HG03175 (cell line): ENCODE results near the gene ADK.

Experiments used
- ATAC-seq: cut with Tn5 transposase; IDR thresholded peaks from one replicate; pipeline ENCODE4 v1.9.1; 2021; ENCODE audit warnings: mild to moderate bottlenecking, moderate library complexity; ENCODE audit not compliant: unreplicated experiment

ADK gene

DNA sequence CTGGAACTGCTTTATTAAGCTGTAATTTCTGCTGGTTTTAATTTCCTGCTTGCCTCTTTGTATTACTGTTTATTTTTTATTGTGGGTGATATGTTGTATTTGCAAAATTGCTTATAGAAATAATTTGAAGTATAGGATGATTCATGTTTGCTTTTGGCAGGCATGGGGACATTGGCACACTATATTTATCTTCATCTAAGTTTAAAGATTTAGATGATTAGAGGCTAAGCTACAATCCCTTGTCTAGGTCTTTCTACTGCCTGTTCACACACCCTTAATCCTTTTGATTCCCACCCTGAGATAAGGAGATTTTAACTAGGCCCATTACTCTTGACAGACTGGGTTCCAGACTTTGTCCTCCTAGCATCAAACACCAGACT is 492.6 kb downstream of the ADK start:
- no peak for ATAC-seq

DNA sequence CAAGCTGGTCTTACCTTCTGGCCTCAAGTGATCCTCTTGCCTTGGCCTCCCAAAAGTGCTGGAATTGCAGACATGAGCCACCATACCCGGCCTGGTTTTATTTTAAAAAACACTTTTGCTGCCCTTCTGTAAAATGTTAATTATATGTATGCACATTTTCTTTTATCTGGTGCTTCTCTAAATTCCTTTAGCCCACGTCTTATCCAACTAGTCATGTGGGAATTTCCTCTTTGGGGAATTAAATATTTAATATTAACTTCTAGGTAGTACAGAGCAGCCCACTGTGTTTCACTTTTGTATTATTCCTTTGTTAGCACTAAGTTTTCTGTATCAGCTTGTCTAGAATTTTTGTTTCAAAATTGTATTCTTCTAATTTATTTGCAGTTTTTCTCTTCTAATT is 493.7 kb downstream of the ADK start:
- no peak for ATAC-seq

DNA sequence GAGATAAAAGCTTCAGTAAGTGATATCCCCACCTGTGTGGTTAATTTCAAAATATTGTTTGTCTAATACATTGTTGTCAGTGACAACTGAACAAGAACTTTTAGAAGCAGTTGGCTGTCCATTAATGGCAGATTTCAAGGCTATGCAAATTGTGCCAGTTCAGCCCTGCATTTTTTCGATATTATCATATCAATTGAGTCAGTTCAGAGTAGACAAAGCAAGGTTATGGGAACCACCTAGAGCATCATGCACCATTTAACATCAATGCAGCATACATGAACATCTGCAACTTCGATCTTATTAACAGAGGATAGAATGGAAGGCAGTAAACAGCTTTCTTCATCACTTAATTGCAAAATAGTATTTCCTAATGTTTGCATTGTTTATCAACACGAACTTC is 494.7 kb downstream of the ADK start:
- ATAC-seq, result no peak

DNA sequence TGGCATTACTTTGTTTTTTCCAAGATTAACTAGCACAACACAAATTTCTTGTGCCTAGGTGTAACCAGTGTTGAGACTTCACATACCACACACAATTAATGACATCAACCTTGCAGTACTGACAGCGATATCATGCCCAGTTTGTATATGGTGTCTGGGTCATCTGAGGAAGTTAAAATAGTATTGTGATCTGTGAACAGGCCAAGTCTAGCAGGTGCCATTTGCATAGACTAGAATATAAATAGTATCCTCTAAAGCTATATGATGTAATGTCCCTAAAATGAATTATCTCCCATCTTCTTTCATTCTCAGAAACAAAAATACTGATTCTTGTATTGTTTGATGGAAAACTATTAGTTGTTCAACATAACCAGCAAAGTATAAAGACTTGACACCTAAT is 499.6 kb downstream of the ADK start:
- ATAC-seq, result no peak

DNA sequence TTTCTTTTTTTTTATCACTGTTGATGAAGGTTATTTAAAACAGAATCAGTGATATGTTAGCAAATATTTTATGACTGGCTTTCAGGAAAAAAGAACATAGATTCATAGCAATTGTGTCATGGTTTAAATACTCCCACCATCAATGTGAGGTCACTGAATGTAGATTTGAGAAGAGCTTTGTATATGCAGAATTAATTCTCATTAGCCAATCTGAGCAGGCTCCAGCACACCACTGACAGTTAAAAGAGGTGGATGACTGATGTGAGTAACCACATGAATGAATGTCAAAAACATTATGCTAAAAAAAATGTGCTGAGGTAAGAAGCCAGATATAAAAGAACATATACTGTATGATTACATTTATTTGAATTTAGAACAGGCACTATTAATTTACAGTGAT is 500.5 kb downstream of the ADK start:
- ATAC-seq, result no peak

DNA sequence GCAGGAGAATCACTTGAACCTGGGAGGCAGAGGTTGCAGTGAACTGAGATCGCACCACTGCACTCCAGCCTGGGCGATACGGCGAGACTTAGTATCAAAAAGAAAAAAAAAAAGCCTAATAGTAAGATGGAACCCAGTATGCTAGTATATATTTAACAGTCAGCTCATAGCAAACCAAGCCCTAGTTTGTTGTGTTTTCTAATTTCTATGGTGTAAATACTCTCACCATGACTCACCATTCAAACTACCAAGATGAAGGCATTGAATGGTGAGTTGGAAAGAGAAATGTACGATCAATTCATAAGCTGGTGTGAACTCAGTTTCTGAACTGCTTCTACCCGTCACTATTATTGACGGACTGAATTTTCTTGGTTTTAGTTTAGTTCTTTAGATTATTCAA is 501.6 kb downstream of the ADK start:
- no peak for ATAC-seq

DNA sequence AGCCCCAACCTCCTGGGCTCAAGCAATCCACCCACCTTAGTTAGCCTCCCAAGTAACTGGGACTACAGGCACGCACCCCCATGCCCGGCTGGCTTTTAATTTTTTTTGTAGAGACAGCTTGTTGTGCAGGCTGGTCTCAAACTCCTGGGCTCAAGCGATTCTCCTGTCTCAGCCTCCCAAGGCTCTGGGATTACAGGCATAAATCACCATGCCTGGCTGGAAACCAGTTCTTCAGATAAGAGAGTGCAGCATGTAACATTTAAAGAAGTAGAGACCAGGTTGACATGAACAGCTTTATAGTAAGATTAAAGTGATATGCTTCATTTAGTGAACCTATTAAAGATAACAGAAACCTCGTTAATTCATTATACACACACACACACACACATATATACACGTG is 507.5 kb downstream of the ADK start:
- no peak for ATAC-seq

DNA sequence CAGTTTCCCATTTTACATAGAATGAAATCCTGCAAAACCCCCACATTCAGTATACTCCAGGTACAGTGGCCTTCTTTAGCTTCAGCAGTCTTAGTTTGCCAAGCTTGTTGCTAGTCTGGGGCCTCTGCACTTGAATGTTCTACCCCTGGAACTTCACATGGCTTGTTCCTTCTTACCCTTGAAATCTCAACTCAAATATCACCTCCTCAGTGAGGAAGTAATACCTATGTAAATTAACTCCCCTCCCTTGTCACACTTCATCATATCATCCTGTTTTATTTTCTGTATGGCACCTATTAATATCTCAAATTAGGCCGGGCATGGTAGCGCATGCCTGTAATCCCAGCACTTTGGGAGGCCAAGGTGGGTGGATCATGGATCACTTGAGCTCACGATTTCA is 511.6 kb downstream of the ADK start:
- no peak for ATAC-seq

DNA sequence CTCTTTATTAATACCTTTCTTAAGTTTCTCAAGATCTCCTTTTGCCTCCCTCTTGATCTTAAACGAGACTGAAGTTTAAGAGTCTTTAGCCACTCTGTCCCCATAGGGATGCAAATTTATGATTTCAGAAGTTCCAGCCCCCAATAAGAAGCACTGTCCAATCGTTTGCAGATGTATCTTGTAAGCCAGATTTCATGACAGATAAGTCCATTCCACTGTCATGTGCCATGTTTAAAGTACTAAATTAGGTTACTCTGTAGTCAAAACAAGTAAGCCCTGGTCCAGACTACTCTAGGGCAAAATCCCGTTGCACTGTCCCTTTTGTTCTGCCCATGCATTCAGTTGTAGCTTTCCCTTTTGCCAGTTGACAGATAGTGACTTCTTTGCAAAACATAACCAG is 518.2 kb downstream of the ADK start:
- ATAC-seq, result no peak

DNA sequence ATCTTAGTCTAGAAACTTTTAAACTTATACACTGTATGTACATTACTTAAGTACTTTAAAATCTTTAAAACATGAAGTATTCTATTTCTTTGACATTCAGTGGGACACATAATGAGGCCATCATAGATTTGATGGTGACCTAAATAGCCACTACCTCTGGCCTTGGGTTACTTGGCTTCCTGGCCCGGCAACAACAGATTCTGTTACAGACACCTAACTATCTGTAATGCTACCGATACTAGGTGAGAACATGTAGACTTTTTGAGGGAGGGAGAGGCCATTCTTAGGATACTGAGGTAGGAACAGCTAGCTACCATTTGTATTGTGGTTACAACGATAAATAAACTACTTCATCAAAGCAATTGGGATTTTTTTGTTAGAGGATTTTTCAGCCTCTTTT is 520.7 kb downstream of the ADK start:
- no peak for ATAC-seq

DNA sequence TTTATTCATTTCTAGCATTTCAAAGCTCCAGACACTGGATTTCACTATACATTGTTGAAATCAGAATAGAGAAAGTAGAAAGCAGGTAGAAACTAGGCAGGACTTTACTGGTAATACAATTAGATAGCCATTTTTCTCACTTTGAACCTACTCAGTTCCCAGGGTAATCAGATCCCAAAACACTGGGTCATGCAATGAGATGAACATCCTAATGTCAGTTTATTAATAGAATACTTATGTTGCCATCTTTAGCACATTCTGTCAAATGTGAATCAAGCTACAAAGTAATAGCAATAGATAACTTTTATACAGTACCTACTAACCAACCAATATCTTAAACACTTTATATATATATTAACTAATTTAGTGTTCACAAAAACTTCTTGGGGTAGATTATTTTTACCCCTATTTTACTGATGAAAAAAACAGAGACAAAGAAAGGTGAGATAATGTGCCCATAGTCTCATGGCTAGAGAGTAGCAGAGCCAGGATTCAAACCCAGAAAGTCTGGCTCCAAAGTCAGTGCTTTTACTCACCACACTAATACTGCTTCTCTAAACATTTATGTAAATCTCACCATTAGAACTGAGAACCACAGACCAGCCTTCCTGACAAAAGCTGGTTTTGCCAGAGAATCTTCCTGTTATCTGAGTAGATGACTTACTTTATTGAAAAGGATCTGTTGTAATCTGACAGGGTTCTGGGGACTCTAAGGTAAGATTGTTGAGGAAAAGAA is 521.6 kb downstream of the ADK start:
- no peak for ATAC-seq

DNA sequence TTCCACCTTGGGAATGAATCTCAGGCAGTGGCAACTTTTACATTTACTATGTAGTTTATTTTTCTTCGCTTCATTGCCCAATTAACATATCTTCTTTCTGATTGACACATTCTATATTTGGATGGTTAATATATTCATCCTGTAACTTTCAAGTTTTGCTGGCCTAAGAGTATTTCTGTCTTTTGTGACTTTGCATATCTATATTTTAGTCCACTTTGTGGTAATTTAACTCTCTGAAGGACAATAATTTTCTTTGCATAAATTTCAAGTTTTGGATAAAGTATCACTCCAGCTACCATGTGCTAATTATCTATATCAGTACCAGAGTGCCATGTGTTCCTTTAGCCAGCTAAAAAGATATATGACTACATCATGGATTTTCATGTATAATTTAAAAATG is 523.9 kb downstream of the ADK start:
- no peak for ATAC-seq

DNA sequence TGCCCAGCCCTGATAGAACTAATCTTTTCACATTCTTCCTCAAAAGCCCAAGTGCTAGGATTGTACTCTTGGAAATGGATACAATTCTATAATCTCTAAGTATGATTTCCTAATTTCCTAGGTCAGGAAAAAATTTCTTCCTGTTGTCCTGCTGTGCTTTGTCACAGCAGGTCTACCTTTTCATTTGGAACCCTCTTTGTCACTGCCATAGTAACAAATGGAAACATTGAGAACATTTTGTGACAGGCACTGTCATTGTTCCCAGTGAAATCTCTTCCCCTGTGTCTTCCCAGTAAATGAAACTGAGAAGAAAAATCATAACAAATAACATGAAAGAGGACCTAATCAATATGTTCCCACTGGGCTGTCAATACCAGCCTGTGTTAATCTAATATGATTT is 524.5 kb downstream of the ADK start:
- no peak for ATAC-seq

DNA sequence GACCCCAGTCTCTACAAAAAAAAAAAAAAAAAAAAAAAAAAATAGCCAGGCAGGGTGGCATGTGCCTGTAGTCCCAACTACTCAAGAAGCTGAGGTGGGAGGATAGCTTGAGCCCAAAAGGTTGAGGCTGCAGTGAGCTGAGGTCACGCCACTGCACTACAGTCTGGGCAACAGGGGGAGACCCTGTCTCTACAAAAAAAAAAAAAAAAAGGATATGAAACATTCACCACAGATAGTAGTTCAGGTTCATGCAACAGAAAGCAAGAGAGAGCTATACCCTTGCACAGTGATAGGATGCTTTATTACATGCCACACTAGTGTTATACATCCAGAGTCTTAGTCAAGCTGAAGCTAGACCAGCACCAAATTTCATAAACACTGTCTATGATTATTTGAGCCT is 526.9 kb downstream of the ADK start:
- ATAC-seq, result peak; percentile 86

DNA sequence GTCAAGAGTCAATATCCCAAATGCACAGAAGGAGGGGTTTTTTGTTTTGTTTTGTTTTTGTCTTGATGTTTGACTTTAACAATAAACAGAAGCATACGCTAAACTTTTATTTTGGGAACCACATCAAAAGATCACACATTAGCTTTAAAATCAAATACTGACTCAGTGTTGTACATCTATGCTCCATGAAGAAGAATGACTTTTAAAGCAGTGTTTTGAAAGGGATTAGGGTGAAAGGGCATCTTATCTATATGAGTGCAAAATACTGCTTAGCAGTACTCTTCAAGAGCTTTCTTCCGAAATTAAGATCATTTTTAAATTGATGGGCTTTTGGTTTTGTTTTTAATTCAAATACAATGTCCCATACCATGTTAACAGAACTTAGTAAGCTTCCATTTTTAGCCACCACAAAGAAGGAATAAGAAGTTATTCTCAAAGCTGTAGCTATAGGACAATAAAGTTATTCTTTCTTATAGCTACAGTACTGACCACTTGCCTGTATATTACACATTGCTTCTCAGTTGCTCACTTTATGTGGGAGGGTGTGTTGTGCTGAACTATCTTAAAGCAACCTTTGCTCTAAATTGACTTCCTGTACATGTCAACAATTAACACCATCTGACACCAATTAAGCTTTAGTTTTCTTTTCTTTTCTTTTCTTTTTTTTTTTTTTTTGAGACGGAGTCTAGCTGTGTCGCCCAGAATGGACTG is 531.1 kb downstream of the ADK start:
- ATAC-seq, result no peak

DNA sequence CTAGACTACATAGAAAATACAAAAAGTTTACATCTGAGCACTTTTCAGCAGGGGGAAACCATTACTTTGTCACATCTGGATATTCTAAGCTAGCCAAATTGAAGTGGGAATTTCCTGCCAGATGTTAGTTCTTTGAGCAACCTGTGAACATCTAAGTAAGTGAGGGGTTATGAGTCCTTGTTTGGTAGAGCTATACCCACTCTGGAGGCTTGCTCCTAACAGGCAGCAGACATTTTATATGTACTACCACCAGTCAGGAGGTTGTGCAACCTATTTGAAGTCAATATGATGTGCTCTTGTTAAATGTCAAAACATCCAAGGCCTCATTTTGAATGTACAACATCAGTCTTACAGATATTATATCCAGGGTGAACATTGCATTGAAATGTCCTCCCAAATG is 532.0 kb downstream of the ADK start:
- ATAC-seq, result no peak

DNA sequence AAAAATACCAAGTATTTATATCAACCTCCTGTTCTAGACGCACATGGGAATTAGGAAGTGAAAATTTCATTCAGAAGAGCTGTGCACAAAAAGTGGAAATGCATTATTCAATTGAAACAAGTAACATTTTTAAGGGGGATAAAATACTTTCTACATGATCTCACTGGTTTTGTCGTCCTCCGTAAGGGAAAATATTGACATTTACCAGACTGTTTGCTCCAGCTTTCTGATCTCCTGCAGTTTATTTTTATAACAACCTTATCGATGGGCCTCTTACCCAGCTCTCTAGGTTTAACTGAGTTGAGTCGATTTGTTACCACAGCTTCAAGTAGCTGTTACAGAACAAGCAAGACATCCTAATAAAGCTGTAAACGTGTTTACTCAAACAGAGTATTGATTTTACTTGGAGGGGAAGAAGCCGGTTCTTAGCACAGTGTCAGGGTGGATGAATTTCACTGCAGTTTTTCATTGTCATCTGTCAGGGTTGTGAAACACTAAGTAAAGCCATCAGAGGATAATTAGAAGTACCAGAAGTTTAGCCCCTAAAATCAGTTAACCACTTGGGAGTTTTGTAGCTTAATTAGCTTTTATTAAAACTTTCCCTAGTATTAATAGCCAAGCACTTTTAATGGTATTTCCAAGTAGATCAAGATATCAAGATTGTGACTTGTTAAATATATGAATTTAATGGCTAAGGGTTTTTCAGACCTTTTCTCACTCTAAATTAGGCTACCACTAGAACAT is 532.8 kb downstream of the ADK start:
- ATAC-seq, result no peak

DNA sequence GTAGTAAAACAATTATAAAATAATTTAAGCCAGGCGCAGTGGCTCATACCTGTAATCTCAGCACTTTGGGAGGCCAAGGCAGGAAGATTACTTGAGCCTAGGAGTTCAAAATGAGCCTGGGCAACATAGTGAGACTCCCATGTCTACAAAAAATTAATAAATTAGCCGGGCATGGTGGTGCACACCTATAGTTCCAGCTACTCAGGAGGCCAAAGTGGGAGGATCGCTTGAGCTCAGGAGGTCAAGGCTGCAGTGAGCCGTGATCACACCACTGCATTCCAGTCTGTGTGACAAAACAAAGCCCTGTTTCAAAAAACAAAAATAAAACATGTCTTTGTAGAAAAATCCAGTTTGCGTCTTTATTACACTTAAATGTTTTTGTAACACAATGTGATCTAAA is 533.4 kb downstream of the ADK start:
- ATAC-seq, result no peak

DNA sequence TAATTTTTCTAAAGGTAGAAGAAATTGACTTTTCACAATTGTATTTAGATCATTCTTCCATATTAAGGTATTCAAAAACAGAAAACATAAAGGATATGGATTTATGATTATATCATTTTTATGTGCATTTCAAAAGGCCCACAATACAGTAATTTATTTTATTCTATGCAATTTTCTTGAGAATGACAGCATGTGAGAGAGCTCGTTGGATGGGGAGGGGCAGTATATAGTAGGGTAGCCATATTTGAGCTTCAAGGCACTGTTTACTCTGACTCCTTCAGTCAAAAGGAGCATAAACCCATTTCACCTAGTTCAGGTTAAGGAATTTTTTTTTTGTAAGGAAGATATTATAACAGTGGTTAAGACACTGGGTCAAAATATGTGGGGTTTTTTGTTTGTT is 534.5 kb downstream of the ADK start:
- ATAC-seq, result no peak

DNA sequence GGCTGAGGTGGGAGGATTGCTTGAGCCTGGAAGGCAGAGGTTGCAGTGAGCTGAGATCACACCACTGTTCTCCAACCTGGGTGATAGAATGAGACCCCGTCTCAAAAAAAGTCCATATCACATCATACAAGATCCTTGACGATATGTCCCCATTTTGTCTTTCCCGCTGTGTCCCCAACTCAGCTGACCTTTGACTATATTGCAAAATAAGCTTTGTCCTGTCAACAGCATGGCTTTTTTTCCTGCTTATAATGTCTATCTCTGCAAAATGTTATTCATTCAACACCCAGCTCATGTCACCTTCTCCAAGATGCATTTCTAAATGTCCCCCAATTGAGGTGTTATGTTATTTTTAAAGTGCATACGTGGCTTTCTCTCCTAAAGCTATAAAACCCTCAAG is 539.4 kb downstream of the ADK start:
- ATAC-seq, result no peak

DNA sequence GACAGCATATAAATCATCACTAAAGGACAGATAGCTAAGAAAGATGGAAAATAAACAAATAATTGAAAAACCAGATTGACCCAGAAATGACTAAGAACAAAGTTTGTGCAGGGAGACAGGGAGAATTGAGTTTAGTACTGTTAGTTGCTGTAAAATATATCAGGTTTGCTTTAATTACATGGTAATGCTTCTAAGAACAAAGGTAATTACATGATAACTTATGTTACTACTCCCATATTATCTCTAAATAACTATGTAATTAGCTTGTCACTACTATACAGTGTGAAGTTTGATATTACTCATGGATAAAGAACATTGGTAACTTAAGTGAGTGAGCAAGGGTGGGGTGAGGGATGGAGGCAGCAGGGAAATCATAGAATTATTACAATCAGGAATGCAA is 540.1 kb downstream of the ADK start:
- ATAC-seq, result no peak
